GM19395 (cell line): ENCODE results near the gene TNS3.

Source experiments
- ATAC-seq: cut with Tn5 transposase; IDR thresholded peaks from one replicate; pipeline ENCODE4 v1.9.1; 2021; ENCODE audit warnings: mild to moderate bottlenecking, moderate library complexity; ENCODE audit not compliant: unreplicated experiment

Gene TNS3

DNA sequence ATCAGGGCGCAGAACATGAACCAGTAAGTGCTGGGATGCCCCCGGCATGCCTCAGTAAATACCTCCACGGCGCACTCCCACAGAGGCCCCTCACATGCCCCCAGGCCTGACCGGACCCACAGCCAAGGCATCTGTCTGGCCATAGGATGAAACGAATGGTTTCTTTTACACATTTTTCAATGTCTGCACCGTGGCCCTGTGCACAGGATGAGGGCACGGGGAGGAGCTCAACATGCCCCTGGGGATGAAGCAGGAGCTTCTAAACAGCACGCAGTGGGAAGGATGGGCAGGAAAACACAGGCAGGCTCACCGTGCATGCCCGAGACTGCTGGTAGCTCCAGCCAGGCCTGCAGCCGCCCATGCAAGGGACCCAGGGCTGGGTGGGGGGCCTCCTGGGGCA, 283.3 kb downstream of the TNS3 start:
- no peak for ATAC-seq

DNA sequence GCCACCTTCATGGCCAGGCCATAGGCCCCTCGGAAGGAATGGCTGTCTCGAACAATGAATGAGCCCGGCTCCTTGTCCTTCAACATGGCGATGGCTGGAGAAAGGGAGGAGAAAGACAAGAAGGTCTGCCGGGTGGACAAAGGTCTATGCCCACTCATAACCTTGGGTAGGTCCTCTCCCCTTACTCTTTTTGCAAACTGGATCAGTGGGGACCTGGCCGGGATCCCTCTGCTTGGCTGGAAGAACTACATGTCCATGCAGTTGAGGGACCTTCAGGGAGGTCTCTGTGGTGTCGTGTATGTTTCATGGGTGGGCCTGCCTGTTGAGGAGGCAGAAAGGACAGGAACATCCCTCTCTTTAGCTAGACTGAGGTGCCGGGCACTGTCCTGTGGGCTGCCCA, 284.8 kb downstream of the TNS3 start:
- ATAC-seq: no peak

DNA sequence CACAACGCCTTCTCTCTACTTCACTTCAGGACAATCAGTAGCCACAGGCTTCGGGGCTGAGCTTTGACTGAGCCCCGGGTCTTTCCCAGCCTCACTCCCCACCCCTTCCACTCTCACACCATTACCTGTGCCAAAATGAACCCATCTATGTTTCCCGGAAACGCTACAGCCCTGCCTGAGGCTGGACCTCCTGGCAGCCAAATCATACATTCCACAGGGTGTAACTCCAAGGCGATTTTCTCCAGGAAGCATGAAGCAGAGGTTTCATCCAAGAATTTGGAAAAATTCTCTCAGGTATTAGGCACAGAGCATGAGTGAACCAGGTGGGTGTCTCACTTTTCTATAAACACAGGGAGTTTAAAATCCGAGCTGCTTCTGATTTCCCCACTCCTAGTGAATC, 286.3 kb downstream of the TNS3 start:
- no peak for ATAC-seq

DNA sequence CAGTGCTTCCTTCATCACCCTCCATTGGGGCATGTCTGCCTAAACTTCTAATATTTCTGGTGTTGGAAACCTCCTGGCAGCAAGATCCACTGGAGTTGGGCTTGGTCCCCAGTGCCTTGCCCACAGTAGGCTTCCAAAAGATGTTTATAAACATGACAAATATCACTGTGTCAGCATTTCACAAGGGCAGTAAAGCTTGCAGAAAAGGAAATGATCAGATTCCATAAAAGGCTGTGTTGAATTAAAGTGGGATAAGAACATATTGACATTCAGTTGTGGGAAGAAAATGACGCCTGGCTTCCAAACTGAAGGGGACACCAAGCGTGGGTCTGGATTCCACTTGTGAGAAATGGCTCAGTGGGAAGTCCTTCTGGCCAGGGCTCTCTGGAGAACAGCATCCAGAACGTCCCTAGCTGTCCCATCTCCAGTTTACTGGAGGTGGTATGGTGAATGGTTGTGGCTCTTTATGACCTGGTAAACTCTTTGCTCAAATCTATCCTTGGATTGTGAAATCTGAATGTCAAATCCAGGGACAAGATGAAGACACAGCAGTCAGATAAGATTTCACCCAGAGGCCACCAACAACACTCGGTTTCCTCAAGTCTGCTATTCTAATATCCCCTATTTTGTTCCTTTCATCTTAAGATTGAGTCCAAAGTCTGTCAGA, 287.2 kb downstream of the TNS3 start:
- ATAC-seq: no peak

DNA sequence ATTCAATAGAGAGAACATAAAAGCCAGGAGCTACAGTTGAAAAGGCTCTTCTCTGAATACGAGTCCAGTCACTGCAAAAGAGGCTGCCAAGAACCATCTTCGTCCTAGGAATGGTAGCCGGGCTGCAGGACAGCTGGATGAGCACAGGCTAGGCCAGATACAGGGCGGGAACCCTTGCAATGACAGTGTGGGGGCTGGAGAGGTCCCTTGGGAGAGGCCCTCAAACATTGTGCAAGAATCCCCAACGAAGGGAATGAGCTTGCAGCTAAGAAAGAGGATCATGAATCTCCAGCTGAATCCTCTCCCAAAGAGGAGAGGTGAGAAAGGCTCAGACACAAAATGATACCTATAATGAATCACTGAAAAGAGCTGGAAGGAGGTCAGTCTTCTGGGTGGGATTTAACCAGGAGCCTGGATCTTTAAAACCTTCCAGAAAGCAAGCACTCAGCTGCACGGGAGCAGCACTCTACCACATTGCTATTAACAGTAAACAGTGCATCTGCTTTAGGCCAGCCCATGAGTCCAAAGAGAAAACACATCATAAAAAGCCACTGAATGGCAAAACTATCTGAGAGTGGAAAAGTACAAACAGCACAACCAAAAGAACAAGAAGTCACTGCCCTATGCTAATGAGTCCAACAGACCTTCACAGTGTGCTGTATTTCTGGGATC, 287.9 kb downstream of the TNS3 start:
- ATAC-seq: no peak

GRCh38 chr7:47292832-47293309, 289.0 kb downstream of the TNS3 start:
- ATAC-seq: no peak

DNA sequence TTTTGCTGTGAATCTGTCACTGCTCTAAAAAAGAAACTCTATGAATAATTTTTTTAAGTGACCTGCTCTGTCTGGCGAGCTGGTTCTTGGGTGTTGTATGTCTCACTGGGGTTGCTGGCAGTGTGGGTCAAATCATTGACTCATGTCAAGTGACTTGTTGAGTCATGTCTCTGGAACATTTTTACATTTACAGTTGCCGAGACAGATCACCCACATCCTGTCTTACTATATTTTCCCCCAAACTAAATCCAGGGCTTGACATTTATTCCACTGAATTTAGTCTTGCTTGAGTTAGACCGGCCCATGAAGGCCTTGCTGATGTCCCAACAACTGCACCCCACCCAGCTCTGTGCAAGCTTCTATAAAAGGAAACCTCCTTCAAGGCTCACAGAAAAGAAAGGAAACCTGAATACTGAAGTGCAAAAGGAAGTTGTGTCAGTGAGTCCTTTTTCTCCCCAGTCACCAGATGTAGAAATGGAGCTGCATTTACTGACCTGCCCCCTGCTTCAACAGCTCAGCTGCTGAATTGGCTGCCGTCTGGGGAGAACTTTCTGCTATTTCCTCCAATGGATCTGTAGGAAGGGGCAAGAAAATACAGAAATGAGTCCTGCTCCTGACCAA, 290.3 kb downstream of the TNS3 start:
- peak; percentile 94 for ATAC-seq

DNA sequence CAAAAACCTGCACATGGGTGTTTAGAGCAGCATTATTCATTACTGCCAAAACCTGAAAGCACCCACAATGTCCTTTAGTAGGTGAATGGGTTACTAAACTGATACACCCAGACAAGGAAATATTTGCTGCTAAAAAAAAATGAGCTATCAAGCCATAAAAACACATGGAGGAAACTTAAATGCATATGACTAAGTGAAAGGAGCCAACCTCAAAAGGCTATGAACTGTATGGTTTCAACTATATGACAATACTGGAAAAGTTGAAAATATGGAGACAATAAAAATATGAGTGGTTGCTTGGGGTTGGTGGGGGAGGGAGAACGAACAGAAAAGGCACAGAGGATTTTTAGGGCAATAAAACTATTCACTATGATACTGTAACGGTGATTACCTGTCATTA, 291.0 kb downstream of the TNS3 start:
- ATAC-seq: no peak

DNA sequence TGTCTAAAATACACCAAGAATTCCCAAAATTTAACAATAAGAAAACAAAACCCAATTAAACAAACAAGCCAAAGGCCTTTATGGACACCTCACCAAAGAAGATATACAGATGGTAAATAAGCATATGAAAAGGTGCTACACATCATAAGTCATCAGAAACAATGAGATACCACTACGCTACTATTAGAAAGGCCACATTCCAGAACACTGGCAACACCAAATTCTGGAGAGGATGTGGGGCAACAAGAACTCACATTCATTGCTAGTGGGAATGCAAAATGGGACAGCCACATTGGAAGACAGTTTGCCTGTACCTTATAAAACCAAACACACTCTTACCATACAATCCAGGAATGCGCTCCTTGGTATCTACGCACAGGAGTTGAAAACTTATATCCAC, 291.4 kb downstream of the TNS3 start:
- ATAC-seq: no peak

DNA sequence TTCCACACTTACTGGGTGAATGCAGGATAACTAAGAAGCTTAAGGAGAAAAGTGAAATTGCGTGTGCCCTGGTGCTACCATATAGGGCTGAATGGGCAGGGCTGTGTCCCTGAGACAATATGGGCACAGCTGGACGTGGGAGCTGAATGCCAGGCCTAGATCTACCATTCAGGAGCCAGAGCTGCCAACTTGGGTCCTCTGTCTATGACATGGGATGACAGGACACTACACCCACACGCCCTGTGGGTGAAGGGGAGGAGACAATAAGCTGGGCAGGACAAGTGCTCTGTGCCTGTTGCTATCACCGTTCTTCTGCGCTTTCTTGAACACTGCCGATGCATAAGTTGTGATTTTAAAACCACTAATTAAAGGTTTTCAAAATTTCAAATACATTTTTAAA, 293.9 kb downstream of the TNS3 start:
- no peak for ATAC-seq

- no peak for ATAC-seq
Measured at GRCh38 chr7:47285860-47286491, 295.9 kb downstream of the TNS3 start.

DNA sequence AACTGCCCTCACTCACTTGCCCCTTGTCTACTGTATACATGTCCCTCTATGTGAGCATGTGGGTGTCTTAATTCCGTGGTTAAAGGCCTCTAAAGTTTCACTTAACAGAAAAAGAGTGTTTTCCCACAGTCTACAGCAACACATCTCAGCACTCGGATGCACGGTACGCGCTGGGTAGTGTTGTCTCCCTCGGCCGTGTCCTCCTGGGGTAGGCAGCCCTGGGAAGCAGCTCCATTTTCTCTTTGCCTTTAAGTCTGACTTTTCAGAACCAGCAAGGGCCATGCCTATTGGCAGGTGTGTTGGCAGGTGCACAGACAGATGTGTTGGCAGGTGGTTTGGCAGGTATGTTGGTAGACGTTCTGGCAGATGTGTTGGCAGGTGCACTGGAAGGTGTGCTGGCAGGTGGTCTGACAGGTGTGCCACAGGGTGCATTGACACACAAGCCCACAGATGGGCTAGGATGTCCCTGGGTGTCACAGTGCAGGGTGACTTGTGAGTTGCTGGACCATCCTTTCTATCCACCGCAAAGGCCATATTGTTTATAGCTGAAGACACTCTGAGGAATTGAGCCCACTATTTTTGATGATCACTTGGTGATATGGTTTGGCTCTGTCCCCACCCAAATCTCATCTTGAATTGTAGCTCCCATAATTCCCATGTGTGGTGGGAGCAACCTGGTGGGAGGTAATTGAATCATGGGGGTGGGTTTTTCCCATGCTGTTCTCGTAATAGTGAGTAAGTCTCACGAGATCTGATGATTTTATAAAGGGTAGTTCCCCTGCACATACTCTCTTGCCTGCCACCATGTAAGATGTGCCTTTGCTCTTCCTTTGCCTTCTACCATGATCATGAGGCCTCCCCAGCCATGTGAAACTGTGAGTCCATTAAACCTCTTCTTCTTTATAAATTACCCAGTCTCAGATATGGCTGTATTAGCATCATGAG, 296.9 kb downstream of the TNS3 start:
- no peak for ATAC-seq

DNA sequence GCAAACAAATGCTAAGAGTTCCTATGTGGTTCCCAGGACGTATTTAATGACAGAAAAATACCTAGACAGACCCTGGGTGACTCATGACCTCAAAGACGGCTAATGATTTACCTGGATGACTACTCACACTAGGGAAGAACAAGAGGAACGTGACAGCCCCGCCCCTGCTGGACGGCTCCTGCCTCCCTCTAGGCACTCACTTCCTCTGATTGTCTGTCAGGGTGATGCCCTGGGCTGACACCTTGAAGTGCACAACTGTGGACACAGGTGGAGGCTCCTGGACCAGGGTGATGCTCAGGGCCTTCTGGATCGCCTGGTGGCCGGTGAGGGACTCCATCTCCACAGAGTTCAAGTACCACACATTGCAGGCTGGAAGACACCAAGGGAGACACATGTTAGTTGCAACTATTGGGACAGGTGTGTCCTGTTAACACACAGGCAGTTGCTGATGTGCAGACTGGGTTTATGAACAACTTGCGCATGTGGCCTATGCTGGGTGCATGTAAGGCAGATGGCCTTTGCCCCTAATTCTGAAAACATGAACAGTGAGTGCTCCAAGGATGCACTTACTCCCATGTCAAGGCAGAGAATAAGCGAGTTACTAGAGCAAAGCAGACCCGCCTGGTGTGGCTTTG, 298.3 kb downstream of the TNS3 start:
- ATAC-seq: no peak

DNA sequence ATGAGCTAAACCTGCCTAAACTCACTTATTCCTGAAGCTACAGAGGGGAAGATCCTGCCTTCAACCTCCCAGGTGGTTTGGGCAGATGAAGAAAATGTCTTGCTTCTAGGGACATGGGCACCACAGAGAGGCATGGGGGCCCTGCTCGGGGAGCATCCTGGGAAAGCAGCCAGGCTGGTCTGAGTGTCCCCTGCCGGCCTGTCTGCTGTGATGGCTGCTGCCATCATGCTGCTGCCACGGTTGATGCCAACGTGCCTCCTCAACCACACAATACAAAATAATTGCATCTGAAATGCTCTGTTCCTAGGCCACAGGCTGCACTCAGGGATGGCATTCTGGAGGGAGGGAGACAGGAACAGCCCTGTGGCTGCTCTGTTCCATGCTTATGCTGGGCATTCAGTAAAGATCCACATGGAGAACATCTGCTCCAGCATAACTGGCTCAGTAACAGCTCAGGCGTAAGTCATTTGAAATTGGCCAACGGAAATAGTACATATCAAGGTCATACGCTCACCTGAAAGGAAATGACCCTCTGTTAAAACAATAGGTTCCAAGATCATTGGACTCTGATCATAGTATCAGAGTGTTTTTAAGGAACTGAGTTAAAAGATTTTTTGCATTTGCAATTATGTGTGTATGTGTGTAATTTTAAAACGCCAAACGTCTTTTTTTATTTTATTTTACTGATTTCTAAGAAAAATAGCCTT, 299.0 kb downstream of the TNS3 start:
- ATAC-seq: no peak

DNA sequence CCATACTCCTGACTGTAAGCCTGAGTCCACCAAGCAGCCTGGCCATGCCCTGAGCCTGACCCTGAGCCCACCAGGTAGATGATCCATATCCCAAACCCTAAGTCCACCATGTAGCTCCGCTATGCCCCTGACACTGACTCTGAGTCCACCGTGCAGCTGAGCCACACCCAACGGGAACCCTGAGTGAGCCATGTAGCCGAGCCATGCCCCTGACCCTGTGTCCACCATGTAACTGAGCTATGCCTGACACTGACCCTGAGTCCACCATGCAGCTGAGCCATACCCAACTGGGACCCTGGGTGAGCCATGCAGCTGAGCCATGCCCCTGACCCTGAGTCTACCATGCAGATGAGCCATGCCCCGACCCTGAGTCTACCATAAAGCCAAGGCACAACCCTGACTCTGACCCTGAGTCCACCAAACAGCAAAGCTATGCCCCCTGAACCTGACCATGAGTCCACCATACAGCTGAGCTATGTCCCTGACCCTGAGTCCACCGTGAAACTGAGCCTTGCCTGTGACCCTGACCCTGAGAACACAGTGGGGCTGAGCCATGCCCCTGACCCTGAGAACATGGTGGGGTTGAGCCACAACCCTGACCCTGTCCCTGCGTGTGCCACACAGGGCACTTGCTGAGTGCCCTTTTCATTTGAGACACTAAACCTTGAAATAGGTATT, 299.8 kb downstream of the TNS3 start:
- no peak for ATAC-seq

DNA sequence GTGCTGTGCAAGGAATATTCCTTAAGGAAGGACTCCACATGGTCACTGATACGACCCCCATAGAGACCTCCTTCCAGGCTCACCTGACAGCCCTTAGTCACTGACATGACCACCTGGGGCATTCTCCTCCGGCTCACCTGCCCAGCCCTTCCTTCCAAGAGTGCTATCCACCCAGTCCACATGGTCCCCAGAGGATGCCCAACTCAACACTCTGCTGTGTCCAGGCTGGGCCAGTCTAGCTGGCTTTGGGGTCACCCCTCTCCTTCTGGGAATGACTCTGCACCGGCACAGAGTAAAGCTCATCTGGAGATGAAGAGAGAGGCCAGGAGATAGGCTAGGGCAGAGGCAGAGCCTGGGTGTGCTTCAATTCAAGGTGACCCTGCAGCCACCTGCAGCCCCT, 300.8 kb downstream of the TNS3 start:
- no peak for ATAC-seq

- ATAC-seq: no peak
Measured at GRCh38 chr7:47280114-47280513, 301.8 kb downstream of the TNS3 start.

DNA sequence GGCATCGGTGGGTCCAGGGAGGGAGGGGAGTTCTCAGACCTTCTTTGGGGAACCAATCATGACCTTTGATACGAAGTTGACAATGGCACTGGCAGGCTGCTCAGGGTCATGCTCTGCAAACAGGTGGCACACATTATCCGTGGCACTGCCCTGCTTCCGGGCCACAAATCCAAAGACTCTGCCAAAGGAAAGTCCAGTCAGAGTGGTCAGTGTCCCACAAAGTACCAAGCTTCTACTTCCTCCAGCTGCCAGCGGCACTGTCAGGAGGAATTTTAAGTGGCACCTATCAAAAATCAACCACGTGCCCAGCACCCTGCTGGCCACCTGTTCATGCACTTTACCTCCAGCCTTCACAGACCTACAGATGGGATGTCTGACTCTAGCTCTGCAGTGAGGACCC, 303.9 kb downstream of the TNS3 start:
- no peak for ATAC-seq

GRCh38 chr7:47277321-47277781, 304.6 kb downstream of the TNS3 start:
- no peak for ATAC-seq
